Muscle of leg (tissue), 11 donors: ENCODE measurements around the gene GMDS. TPM values are rescaled to one million over a fixed set of nuclear protein-coding genes. Genes with fewer than 3 reads are reported as not detected.

Source experiments
- DNase-seq: peaks from one replicate; pipeline ENCODE4 v3.0.0; 2013
- H3K27ac ChIP-seq: one replicate; pipeline ENCODE4 v1.5.1; 2013; ENCODE audit warnings: mild to moderate bottlenecking, low read length, control low read depth
- H3K27me3 ChIP-seq: one replicate; pipeline ENCODE4 v1.6.1; 2013; ENCODE audit warnings: low read length; ENCODE audit not compliant: control insufficient read depth, insufficient read depth
- H3K36me3 ChIP-seq: one replicate; pipeline ENCODE4 v1.6.1; 2013; ENCODE audit warnings: low read length; ENCODE audit not compliant: control insufficient read depth, insufficient read depth
- H3K4me1 ChIP-seq: one replicate; pipeline ENCODE4 v1.6.1; 2013; ENCODE audit warnings: low read length; ENCODE audit not compliant: control insufficient read depth, insufficient read depth
- H3K4me3 ChIP-seq: one replicate; pipeline ENCODE4 v1.5.1; 2013; ENCODE audit warnings: low read length, control low read depth
- H3K9me3 ChIP-seq: replicated peaks from 2 replicates; pipeline ENCODE4 v1.6.1; 2013; ENCODE audit warnings: low read depth, low read length; ENCODE audit not compliant: control insufficient read depth
- WGBS: methylation state at CpG from one replicate; pipeline ENCODE4 v1.1.5; 2013; ENCODE audit warnings: missing lambda C conversion rate; ENCODE audit not compliant: insufficient coverage; 5-methylcytosine and 5-hydroxymethylcytosine counted together
- polyA plus RNA-seq, 8 donors: library from polyadenylated mRNA; unstranded; fragments of 120-200 nt; gene quantifications; one replicate each; pipeline versions ENCODE4 v1.2.1 to v1.2.3, GENCODE V29; 2013; ENCODE audit warnings: inconsistent platforms in 1 of 8, low replicate concordance in 1 of 8; ENCODE audit not compliant: insufficient read length in 8 of 8, insufficient read depth in 1 of 8
- total RNA-seq: library from RNA; stranded (reverse); fragments of 120-200 nt; gene quantifications from one replicate; pipeline ENCODE4 v1.2.4, GENCODE V29; 2013

Gene GMDS
- total and polyA plus RNA-seq, 9 donors = 3.9 to 17.0 (median 11.9) TPM

- no peaks in the 10 kb centered on the region for H3K36me3 ChIP-seq
- H3K4me1 ChIP-seq = no peaks in the 10 kb centered on the region
- 71% methylated on average over 2 of the region's 7 CpGs for WGBS
- peaks cover 3% of the 10 kb centered on the region for H3K9me3 ChIP-seq
- no peak overlapping the region for H3K4me3 ChIP-seq
- no peak for DNase-seq
- no peaks in the 10 kb centered on the region for H3K27me3 ChIP-seq
- no peak overlapping the region for H3K27ac ChIP-seq
Observed at GRCh38 chr6:1729133-1729749, 516.2 kb downstream of the GMDS start.

GRCh38 chr6:1726341-1726768, 519.0 kb downstream of the GMDS start:
- DNase-seq = no peak
- Histone ChIP-seq H3K4me3 (no peak overlapping the region), H3K27ac (no peak overlapping the region), H3K36me3 (no peaks in the 10 kb centered on the region), H3K27me3 (no peaks in the 10 kb centered on the region), H3K4me1 (no peaks in the 10 kb centered on the region), H3K9me3 (peaks cover 2% of the 10 kb centered on the region)
- WGBS = 55% methylated on average over 10 of the region's 11 CpGs

- H3K27ac ChIP-seq = peak overlapping the region; percentile 39
- no peak for DNase-seq
- WGBS = 57% methylated on average over 3 of the region's 8 CpGs
Observed at GRCh38 chr6:1724616-1725015, 520.8 kb downstream of the GMDS start.

GRCh38 chr6:1724124-1724523, 521.3 kb downstream of the GMDS start:
- no peak overlapping the region for H3K27ac ChIP-seq
- no peak overlapping the region for H3K4me3 ChIP-seq
- peaks cover 4% of the 10 kb centered on the region for H3K4me1 ChIP-seq
- 84% methylated on average over 5 of the region's 9 CpGs for WGBS
- DNase-seq = no peak
- H3K27me3 ChIP-seq = no peaks in the 10 kb centered on the region
- no peaks in the 10 kb centered on the region for H3K9me3 ChIP-seq
- no peaks in the 10 kb centered on the region for H3K36me3 ChIP-seq

More at GRCh38 chr6:1724616-1725015, 520.8 kb downstream of the GMDS start:
- Histone ChIP-seq H3K4me3 (no peak overlapping the region), H3K4me1 (peaks cover 4% of the 10 kb centered on the region), H3K9me3 (no peaks in the 10 kb centered on the region), H3K36me3 (no peaks in the 10 kb centered on the region), H3K27me3 (no peaks in the 10 kb centered on the region)

DNA sequence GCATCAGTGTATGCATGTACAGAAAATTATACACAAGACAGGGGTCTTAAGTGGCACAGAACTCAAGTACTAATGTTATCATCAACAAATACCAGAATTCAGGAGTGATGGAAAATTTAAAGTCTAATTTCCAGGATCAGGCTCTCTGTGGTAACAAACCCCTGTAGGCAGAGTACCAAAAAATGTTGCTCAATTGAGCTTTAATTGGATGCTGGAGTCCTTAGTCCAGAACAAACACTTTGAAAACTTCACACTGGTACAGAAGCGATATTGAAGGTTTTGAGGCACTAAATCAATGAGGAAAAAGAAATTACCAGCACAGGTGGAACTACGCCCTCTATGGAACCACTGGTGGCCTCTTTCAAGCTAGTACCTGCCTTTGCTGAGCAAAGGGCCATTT, 522.6 kb downstream of the GMDS start:
- 100% methylated on average over 1 of the region's 2 CpGs for WGBS

GRCh38 chr6:1720620-1721322, 524.6 kb downstream of the GMDS start:
- WGBS = 86% methylated on average over 1 of the region's 8 CpGs
- no peaks in the 10 kb centered on the region for H3K36me3 ChIP-seq
- H3K4me3 ChIP-seq = no peak overlapping the region
- no peak for DNase-seq
- H3K27me3 ChIP-seq = no peaks in the 10 kb centered on the region
- no peak overlapping the region for H3K27ac ChIP-seq
- H3K4me1 ChIP-seq = peaks cover 4% of the 10 kb centered on the region
- no peaks in the 10 kb centered on the region for H3K9me3 ChIP-seq

More for the DNA sequence above, 522.6 kb downstream of the GMDS start:
- H3K9me3 ChIP-seq = no peaks in the 10 kb centered on the region
- peaks cover 4% of the 10 kb centered on the region for H3K4me1 ChIP-seq
- no peaks in the 10 kb centered on the region for H3K27me3 ChIP-seq
- H3K4me3 ChIP-seq = no peak overlapping the region
- H3K27ac ChIP-seq = no peak overlapping the region
- no peaks in the 10 kb centered on the region for H3K36me3 ChIP-seq
- no peak for DNase-seq

- no peak for DNase-seq
- Histone ChIP-seq H3K27ac (no peak overlapping the region), H3K36me3 (no peaks in the 10 kb centered on the region), H3K9me3 (no peaks in the 10 kb centered on the region), H3K4me3 (no peak overlapping the region), H3K27me3 (no peaks in the 10 kb centered on the region), H3K4me1 (peaks cover 4% of the 10 kb centered on the region)
- WGBS = 24% methylated on average over 2 of the region's 3 CpGs
Observed at GRCh38 chr6:1719922-1720321, 525.5 kb downstream of the GMDS start.

- peaks cover 4% of the 10 kb centered on the region for H3K4me1 ChIP-seq
- no peak overlapping the region for H3K4me3 ChIP-seq
- H3K27ac ChIP-seq = no peak overlapping the region
- H3K9me3 ChIP-seq = no peaks in the 10 kb centered on the region
- no peaks in the 10 kb centered on the region for H3K36me3 ChIP-seq
- no peaks in the 10 kb centered on the region for H3K27me3 ChIP-seq
- peak; percentile 17 for DNase-seq
- no CpG with 5 or more reads among the region's 5 CpGs for WGBS
Observed at GRCh38 chr6:1716868-1717267, 528.5 kb downstream of the GMDS start.

GRCh38 chr6:1716396-1716795, 529.0 kb downstream of the GMDS start:
- no peak for DNase-seq
- Histone ChIP-seq H3K4me1 (peaks cover 4% of the 10 kb centered on the region), H3K36me3 (no peaks in the 10 kb centered on the region), H3K27me3 (no peaks in the 10 kb centered on the region), H3K27ac (no peak overlapping the region), H3K4me3 (no peak overlapping the region), H3K9me3 (no peaks in the 10 kb centered on the region)
- 72% methylated on average over 5 of the region's 5 CpGs for WGBS

GRCh38 chr6:1715336-1715735, 530.1 kb downstream of the GMDS start:
- Histone ChIP-seq H3K4me3 (no peak overlapping the region), H3K9me3 (no peaks in the 10 kb centered on the region), H3K27ac (no peak overlapping the region), H3K36me3 (no peaks in the 10 kb centered on the region), H3K4me1 (no peaks in the 10 kb centered on the region), H3K27me3 (no peaks in the 10 kb centered on the region)
- WGBS = 79% methylated on average over 3 of the region's 4 CpGs
- no peak for DNase-seq
